Measurements from ENCODE around the gene CACNA2D3.

DNA sequence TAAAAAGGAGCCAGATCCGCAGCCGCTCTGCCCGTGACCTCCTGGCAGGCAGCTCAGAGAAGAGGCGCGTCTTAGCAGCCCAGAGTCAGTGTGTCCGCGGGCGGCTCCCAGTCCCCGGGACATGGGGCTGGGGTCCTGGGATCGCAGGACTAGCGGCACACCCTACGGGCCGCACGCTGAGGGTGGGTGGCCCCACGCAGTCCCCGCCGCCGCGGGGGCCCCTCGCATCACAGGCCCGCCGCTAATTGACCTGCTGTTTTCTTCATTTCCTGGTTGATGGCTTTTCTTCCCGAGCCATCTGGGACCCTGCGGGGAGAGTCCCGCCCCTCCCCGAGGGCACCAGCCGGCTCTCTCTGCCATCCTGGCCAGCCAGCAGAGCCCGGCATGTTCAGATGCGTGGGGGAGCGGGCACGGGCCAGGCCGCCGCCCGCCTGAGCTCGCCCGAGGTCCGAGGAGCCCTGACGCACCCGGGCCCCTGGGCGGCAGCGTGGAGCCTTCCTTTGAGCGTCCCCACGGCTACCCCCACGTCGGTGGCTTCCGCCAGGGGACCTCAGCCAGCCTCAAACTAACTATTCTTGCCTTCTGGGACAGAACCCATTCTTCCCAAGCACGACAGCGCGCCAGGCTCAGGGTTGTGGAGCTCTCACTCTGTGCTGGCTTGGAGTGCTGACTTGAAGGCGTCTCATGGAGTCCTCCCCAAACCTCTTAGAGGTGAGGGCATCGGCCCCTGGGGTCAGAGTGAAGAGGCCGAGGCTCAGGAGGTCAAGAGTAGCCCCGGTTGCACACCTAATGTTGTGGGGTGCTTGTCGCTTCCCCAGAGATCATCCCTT is 34.6 kb upstream of the CACNA2D3 start:
- TF ChIP-seq EZH2 (IDR thresholded peaks at IDR 0.05) = peak; percentile 48
- no peak for TF ChIP-seq CTCF (IDR thresholded peaks at IDR 0.05)
- no peak for TF ChIP-seq EZH2phosphoT487 (IDR thresholded peaks at IDR 0.05)
